Peyer's patch (tissue), 4 donors: ENCODE results near the gene ANO10.

Experiments used
- POLR2A ChIP-seq, 2 donors: fragments of 450-650 bp; IDR thresholded peaks; one replicate each; pipeline ENCODE4 v1.5.1; 2017; ENCODE audit warnings: antibody characterized with exemption in 2 of 2, mild to moderate bottlenecking in 2 of 2, moderate library complexity in 2 of 2
- TF ChIP-seq, protein P1 (sequence below), 6 experiments: fragments of 450-650 bp in 4 of 6; fragments of 200-600 bp in 2 of 6; sonication (generic) in 1 of 6; IDR thresholded peaks; one replicate each; pipeline ENCODE4 v1.5.1; 2017 to 2019; ENCODE audit warnings: antibody characterized with exemption in 6 of 6, mild to moderate bottlenecking in 3 of 6, moderate library complexity in 1 of 6

DNA sequence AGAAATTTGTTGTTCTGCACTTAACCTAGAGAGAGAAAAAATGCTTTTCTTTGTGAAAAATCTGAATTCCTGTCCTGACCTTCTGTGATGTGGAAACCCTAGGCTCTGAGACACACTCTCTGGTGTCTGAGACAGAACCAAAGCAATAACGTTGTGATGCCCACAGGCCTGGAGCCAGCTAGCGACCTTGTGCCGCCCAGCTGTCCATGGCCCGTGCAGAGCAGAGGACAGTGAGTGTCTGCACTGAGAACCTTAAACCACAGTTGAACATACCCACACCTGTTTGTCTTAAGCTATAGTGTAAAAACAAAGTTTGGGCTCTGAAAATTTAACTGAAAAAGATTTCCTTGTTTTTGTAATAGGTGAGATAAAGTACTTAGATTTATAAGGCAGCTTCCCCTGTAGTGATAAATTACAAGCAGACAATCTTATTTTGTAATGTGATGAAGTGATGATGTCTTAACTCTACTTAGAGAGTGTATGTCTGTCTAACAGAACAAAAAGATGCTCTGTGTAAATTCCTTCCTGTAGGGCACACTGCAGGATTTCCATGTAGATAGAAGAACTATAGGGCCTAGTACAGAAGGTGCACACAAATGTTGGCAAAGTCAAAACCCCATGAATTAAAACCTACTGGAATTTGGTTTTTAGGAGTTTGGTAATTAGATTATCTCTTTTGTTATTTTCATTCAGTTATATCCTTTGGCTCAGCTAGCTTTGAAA, 272.8 kb downstream of the ANO10 start:
- TF ChIP-seq, protein P1, sequence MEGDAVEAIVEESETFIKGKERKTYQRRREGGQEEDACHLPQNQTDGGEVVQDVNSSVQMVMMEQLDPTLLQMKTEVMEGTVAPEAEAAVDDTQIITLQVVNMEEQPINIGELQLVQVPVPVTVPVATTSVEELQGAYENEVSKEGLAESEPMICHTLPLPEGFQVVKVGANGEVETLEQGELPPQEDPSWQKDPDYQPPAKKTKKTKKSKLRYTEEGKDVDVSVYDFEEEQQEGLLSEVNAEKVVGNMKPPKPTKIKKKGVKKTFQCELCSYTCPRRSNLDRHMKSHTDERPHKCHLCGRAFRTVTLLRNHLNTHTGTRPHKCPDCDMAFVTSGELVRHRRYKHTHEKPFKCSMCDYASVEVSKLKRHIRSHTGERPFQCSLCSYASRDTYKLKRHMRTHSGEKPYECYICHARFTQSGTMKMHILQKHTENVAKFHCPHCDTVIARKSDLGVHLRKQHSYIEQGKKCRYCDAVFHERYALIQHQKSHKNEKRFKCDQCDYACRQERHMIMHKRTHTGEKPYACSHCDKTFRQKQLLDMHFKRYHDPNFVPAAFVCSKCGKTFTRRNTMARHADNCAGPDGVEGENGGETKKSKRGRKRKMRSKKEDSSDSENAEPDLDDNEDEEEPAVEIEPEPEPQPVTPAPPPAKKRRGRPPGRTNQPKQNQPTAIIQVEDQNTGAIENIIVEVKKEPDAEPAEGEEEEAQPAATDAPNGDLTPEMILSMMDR (IDR thresholded peaks at IDR 0.05): no peak
- TF ChIP-seq POLR2A (IDR thresholded peaks at IDR 0.05): no peak
